HG03103 (cell line): ENCODE results near the gene AGBL3.
A peak's percentile ranks its signal among the peaks of the same experiment; 100 is the strongest.

Source experiments
- ATAC-seq: cut with Tn5 transposase; IDR thresholded peaks from one replicate; pipeline ENCODE4 v1.9.1; 2021; ENCODE audit warnings: low read depth; ENCODE audit not compliant: unreplicated experiment

AGBL3 gene

GRCh38 chr7:135129579-135129978 is 143.3 kb downstream of the AGBL3 start:
- ATAC-seq: no peak

- ATAC-seq: no peak
These were observed 157.8 kb downstream of the AGBL3 start for GRCh38 chr7:135143885-135144668.

GRCh38 chr7:135147341-135147898 is 161.1 kb downstream of the AGBL3 start:
- no peak for ATAC-seq

GRCh38 chr7:135147899-135148721 is 161.8 kb downstream of the AGBL3 start, which contains the start of gene TMEM140:
TSS of gene TMEM140 (plus strand) at chr7:135148072. CDS start at chr7:135164442, 16,370 bp downstream.
- ATAC-seq: peak; percentile 57

- ATAC-seq: no peak
These were observed 163.9 kb downstream of the AGBL3 start for GRCh38 chr7:135150072-135150782.

GRCh38 chr7:135151132-135151531 is 164.8 kb downstream of the AGBL3 start:
- no peak for ATAC-seq

- no peak for ATAC-seq
These were observed 165.2 kb downstream of the AGBL3 start for GRCh38 chr7:135151533-135151932.

GRCh38 chr7:135152442-135152841 is 166.1 kb downstream of the AGBL3 start:
- ATAC-seq: no peak

- ATAC-seq: no peak
These were observed 168.4 kb downstream of the AGBL3 start for GRCh38 chr7:135154734-135155133.

- no peak for ATAC-seq
These were observed 170.0 kb downstream of the AGBL3 start for GRCh38 chr7:135156290-135156689.

GRCh38 chr7:135158141-135158655 is 171.9 kb downstream of the AGBL3 start:
- no peak for ATAC-seq

- ATAC-seq: no peak
These were observed 172.6 kb downstream of the AGBL3 start for GRCh38 chr7:135158874-135159273.

GRCh38 chr7:135159359-135160085 is 173.2 kb downstream of the AGBL3 start:
- ATAC-seq: no peak

GRCh38 chr7:135160098-135160857 is 174.0 kb downstream of the AGBL3 start:
- no peak for ATAC-seq

- no peak for ATAC-seq
These were observed 174.7 kb downstream of the AGBL3 start for GRCh38 chr7:135160858-135161653.

- ATAC-seq: no peak
These were observed 175.4 kb downstream of the AGBL3 start for GRCh38 chr7:135161669-135162068.

GRCh38 chr7:135162382-135163001 is 176.2 kb downstream of the AGBL3 start:
- no peak for ATAC-seq
